Endometrial microvascular endothelial cells (primary cell): ENCODE data around the gene CHERP. TPM values are rescaled to one million over a fixed set of nuclear protein-coding genes. Genes with fewer than 3 reads are reported as not detected.

Experiments
- in situ Hi-C: cut with HindIII; loops from 2 replicates; pipeline ENCODE4 v1.10.0; 2017; ENCODE audit warnings: low sequenced_read_pairs, low pct_unique_long_range_greater_than_20kb; ENCODE audit errors: inconsistent ontology term
- total RNA-seq: library from RNA; depleted of rRNA; stranded (reverse); fragments of >200 nt; gene quantifications from one replicate; pipeline ENCODE4 v1.2.3, GENCODE V29; 2015; ENCODE audit errors: inconsistent ontology term

CHERP gene
- total RNA-seq, 1 donor from 2014 or later, result 10.6 TPM

DNA sequence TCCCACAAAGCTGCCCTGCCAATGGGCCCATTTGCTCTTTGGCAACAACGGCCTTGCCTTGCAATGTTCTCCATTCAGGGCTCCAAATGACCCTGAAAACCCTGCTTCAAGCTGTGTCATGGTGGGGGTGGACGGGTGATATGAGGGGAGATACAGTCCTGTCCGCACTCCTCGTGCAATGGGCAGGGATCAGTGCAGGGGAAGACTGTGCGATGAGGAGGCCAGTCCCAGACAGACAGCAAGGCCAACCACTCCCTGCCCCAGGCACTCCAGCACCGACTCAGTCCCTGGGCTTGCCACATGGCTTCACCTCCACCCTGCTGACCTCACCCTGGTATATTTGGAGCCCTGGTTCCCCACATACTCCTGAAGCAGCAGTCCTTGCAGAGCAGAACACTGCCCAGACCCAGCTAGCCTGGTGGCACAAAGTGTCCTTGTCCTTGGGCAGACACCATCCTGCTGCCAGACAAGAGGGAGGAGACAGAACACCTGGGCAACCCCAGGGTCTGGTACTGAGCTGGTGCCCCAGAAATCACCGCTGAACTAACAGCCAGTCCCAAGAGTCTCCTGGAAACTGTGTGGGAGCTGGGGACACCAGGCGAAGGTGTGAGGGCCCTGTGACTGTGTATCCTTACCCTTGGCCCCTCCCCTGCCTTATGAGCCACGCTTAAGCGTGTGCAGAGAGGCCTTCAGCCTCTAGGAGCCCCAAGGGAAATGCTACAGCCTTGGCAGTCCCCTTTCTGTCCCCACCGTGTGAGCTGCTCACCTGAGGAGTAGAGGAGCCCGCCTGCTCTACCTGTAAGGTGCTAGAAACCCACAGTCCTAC lies 39.1 kb upstream of the CHERP start:
- in situ Hi-C loops, result no loop called here

DNA sequence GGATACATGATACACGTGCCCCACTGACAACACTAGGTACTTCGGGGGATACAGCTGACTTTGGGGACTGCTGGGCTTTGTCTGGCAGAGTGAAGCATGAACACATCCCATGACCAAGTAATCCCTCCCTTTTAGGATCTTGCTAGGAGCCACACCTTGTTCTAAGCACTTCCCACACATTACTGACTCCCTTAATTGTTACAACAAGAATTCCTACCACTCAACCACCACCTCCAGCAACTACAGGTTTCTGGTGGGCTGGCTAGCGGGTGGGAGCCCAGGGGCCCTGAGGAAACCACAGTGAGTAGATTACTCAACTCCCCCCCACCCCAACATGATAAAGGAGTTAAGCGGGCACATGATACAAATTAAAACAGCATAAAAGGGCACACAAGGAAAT lies 37.1 kb upstream of the CHERP start:
- in situ Hi-C loops, result no loop called here

DNA sequence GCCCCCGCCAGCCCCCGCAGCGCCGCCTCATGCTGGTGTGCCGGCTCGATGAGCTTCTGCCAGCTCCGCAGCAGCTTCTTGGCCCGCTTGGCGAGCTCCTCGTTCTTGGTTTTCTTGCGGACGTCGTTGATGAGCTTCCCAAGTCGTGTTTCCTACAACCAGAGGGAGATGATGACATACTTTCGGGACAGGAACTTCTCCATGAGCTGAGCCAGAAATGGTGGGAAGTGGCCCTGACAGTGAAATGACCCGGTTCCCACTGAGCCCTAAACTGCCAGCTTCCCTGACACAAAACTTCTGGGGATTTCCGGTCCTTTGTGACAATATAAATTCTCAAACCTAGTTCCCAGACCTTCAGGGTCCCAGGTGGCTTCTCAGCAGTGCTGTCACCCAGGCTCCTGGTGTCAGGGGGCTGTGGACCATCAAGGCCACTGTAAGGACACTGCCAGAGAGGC lies 35.3 kb upstream of the CHERP start:
- in situ Hi-C loops, result no loop called here

DNA sequence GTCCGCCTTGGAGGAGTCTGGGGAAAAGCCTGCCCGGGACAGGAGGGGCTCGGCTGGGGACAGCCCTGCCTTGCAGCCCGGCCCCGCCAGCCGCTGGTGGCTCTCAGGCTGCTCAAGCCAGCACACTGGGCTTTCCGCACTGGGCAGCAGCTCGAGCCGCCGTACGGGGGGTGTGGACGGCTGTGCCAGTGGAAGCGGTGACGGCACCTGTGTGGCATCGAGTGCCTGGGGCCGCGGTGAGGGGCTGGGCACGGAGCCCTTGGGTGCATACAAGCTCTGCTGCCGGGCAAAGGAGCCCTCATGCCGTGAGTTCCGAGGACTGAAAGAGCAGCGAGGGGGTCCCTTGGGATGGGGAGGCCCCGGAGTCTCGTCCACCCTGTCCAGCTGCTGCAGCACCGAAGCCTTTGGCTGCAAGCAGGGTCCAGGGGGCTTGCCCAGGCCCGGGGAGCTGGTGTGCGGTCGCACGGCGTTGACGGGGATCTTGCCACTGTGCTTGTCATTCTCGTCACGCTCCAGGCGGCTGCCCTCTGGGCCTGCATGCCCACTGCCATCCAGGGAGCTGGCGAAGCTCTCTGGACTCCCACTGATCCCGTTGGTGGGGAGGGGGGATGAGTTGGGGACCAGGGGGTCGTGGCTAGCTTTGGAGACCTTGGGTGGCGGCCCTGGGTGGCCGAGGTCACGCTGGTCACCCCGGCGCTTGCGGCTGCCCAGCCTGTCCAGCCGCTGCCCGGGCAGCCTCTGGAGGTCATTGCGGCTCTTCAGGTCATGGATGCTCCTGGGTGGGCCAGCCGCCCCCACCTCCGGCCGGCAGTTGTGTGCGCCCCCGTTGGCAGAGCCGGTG lies 34.7 kb upstream of the CHERP start:
- in situ Hi-C loops, result no loop called here

DNA sequence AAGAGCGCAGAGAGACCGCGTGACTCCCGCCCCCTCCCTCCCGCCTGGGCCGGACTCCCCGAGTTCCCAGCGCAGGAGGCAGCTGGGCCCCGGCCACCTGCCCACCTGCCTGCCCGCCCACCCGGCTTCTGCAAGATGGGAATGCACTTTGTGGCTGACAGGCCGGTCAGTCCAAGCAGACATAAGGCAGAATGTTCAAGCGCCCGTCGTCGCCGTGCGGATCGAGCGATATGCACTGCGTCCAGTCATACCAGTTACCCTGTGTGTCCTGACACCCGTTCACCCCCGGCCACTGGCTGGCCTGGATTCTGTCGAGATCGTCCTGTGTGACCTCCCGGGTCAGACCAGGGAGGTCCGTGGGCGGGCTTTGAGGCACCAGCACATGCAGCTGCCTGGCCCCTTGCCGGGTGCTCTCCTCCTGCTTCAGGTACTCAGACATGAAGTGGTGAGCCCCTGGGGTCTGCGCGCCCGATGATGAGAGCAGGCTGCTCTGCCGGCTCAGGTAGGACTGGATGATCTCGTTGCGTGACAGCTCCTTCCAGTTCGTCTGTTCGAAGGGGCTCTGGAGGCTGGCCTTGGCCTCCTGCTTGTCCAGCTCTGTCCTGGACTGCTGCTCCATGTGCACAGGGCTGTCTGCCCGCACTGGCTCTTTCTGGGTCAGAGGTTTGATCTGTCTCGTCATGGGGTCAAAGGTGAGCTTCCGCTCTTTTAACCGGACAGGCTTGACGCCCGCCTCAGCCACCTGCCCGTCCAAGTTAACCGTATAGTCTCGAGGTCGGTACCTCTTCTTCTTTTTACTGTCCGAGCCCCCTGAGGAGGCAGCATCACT lies 33.8 kb upstream of the CHERP start:
- in situ Hi-C loops, result no loop called here

DNA sequence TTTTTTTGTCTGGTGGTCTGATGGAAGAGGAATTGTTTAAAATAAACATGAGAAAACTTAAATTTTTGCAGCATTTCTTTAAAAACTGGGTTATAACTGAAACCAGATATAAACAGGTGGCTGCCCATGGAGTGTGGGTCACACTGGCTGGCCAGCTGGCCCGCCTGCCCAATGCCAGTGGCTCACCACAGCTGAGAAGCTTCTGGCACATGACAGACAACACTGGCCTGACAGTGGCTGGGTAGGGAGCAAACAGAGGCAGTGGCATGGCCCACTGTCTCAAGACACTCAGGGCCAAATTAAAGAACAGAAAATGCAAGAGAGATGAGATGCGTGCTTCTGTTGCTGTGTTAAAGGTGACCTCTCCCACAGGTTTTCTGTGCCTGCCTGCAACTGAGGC lies 33.0 kb upstream of the CHERP start:
- in situ Hi-C loops, result no loop called here

DNA sequence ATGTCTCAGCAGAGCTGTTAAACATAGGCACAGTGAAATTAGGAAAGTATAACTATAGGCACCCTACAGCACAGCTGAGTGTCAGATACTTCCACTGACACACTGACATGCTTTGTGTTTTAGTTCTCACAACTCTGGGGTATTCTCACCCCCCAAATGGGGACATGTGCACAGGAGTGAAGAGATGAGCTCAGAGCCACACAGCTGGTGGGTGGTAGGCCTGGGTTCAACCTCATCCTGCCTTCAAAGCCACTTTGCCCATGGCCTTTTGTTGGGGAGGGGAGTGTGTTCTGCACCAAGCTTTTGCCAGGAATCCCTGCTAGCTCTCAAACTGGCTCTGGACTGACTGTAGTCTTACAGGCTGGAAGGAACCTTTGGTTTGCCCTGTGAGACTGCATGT lies 31.7 kb upstream of the CHERP start:
- in situ Hi-C loops, result no loop called here

DNA sequence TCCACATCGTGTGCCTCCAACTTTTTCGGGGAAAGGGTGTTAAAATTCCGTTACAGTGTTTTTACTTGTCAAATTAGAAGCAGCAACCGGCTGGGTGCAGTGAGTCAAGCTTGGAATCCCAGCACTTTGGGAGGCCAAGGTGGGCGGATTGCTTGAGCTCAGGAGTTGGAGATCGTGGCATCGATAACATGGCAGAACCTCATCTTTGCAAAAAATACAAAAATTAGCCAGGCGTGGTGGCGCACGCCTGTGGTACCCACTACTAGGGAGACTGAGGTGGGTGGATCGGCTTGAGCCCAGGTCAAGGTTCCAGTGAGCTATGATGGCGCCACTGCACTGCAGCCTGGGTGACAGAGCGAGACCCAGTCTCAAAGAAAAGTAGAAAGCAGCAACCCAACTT lies 31.1 kb upstream of the CHERP start:
- in situ Hi-C loops, result no loop called here

DNA sequence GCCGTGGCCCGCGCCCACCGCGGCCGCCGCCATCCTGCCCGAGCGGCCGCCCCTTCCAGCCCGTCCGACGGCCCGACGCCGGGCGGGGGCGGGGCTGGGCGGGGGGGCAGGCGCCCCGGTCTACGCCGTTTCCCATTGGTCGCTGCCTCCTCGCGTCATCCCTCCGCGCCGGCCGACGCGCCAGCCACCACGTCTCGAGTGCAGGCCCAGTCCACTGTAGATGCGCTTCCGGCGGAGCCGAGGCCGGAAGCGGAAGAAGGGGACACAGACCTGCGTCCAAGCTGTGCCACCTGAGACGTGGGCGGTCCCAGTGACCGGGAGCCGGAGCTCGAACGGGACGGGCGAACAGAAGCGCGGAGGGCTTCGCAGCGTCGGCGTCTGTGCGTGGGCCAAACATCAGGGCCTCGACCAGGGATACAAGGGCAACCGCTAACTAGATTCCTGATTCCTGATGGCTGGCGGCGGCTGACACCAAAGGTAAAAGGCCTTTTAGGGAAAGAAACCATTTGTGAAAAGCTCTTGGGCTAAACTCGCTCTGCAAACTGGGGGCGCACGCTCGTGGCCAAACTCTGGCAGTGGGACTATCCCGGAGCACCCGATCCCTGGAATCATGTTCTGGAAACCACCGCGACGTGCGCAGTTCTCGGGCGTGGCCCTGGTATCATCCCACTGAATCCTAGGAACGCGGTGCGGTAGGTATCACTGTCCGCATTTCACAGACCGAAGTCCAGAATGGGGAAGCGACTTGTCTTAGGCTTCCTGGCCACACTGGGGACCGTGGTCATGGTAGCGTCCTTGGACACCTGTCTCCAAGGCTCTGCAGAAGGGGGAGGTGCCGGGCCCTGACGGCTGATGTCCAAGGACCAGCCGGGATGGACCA lies 30.3 kb upstream of the CHERP start, which contains the start of gene SLC35E1:
SLC35E1 (minus strand) TSS at position 84 of the 880 bp plus-strand sequence; CDS start at position 33, 51 bp downstream.
- in situ Hi-C loops, result no loop called here

DNA sequence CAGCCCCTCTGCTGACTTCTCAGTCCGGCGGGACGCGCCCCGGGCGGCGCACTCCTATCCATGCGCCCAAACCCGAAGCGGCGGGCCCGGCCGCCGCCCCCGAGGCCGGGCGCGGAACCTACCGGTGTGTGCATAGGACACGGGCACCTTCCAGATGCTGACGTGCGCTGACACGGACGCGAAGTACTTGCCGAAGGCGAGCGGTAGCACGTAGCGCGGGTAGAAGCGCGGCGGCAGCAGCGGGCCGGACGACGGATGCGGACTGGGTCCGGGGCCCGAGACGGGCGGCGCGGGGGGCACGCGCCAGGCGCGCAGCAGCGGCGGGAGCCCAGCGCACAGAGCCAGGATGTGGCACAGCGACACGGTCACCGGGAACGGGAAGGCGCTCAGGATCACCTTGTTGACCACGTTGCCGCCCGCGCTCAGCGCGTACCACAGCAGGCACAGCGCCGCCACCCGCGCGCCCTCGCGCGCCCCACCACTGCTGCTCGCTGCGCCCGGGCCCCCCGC lies 29.6 kb upstream of the CHERP start:
- in situ Hi-C loops, result no loop called here

DNA sequence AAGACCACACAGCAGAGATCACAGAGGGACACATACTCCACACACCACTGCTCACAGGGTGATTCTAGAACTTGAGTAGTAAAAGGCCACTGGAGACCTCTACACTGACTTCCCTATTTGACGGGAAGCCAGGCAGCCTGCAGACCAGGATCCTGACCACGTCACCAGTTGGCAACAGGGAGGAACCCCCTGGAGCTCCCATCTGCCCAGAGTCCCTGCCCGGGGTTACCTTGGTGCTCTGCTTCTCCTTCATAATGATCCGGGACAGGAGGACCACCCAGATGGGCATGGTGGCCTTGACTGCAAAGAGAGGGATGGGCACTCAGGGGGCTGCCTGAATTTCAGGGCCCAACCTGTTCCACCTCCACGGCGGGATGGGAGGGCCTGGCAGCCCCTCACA lies 29.0 kb upstream of the CHERP start:
- in situ Hi-C loops, result no loop called here

DNA sequence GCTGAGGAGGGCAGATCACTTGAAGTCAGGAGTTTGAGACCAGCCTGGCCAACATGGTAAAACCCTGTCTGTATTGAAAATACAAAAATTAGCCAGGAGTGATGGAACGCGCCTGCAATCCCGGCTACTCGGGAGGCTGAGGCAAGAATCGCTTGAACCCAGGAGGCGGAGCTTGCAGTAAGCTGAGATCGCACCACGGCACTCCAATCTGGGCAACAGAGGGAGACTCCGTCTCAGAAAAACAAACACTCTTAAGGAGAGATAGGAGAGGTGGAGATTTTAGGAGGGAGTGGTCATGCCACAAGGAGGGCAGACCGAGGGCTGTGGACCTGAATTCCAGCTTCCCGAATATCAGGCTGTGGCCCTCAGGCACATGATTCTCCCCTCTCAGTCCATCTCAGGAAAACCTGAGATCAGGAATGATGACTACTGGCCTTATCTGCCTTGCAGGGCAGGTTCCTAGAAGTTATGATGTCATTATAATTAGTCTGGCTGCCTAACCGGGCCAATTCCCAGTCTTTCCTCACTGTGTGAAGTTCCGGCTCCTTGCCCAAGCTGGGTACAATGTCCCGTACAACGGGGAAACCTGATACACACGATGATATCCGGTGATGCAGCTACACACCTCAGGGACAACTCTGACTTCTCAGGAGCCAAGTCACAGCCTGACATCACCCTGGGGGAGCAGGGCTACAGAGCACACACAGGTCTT lies 27.5 kb upstream of the CHERP start:
- in situ Hi-C loops, result no loop called here

DNA sequence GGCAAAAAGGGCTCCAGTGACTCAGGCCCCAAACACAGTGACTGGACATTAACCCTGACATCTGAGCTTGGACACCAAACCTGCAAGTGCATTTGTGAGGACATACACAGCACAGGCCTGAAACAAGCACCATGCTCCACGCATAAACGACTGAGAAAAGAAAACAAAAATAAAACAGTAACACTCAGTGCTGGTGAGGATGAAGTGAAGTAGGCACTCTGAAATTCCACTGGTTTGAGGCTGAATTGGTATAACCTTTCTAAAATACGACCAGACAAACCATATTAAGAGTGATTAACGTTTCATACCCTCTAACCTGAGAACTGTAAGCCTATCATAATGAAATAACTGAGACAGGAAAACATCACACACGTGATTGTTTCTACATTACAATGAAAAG lies 24.5 kb upstream of the CHERP start:
- in situ Hi-C loops, result no loop called here

DNA sequence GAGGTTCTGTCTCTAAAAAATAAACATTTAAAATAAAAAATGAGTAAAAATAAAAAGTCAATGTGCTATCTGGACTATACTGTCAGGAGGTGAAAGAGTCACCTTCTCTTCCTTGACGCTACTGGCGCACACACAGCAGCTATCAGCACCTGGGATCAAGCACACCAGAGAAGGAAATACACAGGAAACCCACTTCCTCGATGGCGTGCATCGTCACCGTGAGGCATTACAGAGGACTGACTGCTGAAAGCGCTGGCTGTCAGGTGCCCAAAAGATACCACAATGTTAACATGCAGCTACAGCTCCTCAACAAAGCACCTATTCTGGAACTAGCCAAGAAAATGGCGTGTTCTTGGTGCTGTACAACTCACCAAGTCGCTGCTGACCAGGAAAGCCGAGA lies 23.9 kb upstream of the CHERP start:
- in situ Hi-C loops, result no loop called here

DNA sequence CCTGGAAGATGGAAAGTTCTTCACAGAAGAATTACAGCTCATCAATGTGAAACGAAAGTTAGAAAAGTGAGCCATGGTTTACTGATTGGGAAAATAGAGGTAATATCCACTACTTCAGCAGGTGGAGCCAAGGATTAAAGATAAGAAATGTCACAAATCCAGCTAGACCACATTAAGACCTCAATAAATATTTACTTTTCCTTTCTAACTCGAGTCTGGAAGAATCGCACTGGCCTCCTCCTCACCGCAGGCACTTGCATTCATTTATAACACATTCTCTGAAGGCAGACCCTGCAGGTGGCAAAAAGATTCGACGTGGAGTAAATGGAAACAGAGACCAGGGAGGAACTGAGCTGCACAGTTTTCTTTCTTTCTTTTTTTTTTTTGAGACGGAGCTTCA lies 22.6 kb upstream of the CHERP start:
- in situ Hi-C loops, result no loop called here

DNA sequence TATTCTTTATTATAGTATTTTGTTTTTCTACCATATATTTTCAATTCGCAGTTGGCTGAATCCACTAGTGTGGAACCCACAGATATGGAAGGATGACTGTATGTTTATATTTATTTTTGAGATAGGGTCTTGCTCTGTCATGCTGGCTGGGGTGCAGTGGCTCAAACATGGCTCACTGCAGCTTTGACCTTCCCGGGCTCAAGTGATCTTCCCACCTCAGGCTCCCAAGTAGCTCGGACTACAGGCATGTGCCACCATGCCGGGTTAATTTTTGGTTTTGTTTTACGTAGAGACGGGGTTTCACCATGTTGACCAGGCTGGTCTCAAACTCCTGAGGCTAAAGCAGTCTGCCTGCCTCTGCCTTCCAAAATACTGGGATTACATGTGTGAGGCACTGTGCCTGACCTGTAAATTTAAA lies 20.4 kb upstream of the CHERP start:
- in situ Hi-C loops, result no loop called here

DNA sequence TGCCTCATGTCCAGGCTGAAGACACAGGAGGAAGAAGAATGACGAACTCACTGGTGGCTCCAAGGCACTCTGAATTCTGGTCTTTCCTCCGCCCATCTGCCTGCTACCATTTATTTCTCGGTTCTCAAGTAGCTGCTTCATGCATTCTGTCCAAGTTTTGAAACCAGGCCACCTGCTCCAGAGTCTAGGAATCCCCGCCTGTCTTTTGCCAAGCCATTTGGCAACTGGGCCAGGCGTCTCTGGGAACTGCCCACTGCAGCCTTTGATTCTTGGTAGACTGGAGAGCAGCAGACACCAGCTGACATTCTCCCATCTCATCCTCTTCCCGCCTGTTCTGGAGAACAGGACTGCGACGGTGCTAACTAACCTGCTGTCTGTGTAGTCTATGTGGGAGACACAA lies 19.1 kb upstream of the CHERP start:
- in situ Hi-C loops, result no loop called here
